Measurements from ENCODE around the gene ZBED1.

Gene ZBED1

DNA sequence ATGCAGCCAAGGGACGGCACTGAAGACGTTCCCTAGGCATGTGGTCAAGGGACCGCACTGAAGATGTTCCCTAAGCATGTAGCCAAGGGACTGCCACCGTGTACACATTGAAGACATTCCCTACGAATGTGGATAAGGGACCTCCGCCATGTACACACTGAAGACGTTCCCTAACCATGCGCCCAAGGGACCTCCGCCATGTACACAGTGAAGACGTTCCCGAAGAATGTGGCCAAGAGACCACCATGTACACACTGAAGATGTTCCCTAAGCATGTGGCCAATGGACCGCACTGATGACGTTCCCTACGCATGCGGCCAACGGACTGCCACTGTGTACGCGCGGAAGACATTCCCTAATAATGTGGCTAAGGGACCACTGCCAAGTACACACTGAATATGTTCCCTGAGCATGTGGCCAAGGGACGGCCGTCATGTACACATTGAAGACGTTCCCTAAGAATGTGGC, 48.4 kb downstream of the ZBED1 start:
- TF ChIP-seq, protein P1, sequence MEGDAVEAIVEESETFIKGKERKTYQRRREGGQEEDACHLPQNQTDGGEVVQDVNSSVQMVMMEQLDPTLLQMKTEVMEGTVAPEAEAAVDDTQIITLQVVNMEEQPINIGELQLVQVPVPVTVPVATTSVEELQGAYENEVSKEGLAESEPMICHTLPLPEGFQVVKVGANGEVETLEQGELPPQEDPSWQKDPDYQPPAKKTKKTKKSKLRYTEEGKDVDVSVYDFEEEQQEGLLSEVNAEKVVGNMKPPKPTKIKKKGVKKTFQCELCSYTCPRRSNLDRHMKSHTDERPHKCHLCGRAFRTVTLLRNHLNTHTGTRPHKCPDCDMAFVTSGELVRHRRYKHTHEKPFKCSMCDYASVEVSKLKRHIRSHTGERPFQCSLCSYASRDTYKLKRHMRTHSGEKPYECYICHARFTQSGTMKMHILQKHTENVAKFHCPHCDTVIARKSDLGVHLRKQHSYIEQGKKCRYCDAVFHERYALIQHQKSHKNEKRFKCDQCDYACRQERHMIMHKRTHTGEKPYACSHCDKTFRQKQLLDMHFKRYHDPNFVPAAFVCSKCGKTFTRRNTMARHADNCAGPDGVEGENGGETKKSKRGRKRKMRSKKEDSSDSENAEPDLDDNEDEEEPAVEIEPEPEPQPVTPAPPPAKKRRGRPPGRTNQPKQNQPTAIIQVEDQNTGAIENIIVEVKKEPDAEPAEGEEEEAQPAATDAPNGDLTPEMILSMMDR (conservative IDR thresholded peaks at IDR 0.05; ENCODE audit: low read depth, low read length): no peak
- DNase-seq (ENCODE audit: low read depth): no peak
- H3K4me3 ChIP-seq (ENCODE audit: low read depth, low read length): no peak overlapping the region

DNA sequence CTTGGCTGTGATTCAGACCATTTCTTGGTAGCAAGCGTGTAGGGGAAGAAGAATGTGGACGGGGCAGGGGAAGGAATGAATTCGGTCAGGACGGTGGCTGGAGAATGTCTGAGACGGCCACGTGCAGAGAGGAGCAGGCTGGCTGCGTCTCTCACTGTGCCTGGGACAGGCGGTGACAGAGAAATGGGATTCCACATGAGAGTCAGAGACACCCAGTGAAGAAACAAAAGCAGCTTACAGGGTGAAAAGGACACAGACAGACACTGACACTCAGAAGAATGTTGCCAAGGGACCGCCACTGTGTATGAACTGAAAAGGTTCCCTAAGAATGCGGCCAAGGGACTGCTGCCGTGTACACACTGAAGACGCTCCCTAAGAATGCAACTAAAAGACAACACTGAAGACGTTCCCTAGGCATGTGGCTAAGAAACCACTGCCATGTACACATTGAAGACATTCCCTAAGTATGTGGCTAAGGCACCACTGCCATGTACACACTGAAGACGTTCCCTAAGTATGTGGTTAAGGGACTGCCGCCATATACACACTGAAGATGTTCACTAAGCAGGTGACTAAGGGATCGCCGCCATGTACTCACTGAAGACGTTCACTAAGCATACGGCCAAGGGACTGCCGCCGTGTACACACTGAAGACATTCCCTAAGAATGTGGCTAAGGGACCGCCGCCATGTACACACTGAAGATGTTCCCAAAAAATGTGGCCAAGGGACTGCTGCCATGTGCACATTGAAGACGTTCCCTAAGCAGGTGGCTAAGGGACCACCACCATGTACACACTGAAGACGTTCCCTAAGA, 49.1 kb downstream of the ZBED1 start:
- TF ChIP-seq, protein P1 (conservative IDR thresholded peaks at IDR 0.05; ENCODE audit: low read depth, low read length): no peak
- H3K4me3 ChIP-seq (ENCODE audit: low read depth, low read length): no peak overlapping the region
- peak; percentile 79 for DNase-seq (ENCODE audit: low read depth)

DNA sequence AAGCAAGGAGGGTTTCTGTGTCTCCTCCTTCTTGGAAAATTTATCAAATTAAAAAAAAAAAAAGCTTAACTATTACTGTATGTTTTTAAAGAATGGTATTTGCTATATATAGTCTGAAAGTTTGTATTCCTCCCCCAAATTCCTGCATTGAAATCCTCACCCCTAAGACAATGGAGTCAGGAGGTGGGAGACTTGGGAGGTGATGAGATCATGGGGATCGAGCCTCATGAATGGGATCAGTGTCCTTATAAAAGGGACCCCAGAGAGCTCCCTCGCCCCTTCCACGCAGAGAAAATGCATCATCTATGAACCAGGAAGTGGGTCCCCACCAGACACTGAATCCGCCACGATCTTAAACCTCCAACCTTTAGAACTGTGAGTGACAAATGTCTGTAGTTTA, 50.1 kb downstream of the ZBED1 start:
- no peak overlapping the region for H3K4me3 ChIP-seq (ENCODE audit: low read depth, low read length)
- no peak for DNase-seq (ENCODE audit: low read depth)
- TF ChIP-seq, protein P1 (conservative IDR thresholded peaks at IDR 0.05; ENCODE audit: low read depth, low read length): no peak

DNA sequence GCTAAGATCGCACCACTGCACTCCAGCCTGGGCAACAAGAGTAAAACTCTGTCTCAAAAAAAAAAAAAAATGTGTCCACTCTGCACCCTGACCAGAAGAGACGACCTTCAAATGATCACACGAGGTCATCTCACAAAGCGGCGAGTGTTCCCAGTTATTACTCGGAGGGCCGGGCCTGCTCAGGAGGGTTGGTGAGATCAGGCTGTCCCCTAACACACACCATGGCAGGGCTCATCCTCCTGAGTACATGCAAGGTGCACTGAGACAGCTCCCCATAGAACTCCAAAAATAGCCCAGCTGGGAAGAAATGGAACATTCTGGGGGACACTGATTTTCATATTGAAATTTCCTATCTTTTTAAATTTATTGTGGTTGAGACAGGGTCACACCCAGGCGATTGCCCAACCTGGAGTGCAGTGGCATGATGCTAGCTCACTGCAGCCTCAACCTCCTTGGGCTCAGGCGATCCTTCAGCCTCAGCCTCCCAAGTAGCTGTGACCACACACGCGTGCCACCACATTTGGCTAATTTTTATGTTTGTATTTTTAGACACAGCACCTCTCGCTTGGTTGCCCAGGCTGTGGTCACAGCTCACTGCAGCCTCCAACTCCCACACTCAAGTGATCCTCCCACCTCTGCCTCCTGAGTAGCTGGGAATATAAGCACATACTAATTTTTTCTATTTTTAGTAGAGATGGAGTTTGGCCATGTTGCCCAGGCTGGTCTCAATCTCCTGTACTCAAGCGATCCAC, 51.5 kb downstream of the ZBED1 start:
- DNase-seq (ENCODE audit: low read depth): no peak
- TF ChIP-seq, protein P1 (conservative IDR thresholded peaks at IDR 0.05; ENCODE audit: low read depth, low read length): no peak
- H3K4me3 ChIP-seq (ENCODE audit: low read depth, low read length): no peak overlapping the region

DNA sequence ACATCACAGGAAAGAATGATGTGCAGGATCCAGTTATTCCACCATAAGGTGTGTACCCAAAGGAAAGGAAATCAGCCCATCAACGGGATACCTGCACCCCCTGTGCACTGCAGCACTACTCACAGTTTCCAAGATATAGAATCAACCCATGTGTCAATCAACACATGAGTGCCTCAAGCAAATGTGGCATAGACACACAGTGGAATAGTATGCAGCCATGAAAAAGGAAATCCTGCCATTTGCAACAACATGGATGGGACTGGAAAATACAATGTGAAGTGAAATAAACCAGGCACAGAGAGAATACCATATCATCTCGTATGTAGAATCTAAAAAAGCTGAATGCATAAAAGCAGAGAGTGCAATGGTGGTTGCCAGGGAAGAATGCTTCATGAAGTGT, 53.3 kb downstream of the ZBED1 start:
- TF ChIP-seq, protein P1 (conservative IDR thresholded peaks at IDR 0.05; ENCODE audit: low read depth, low read length): no peak
- DNase-seq (ENCODE audit: low read depth): no peak
- H3K4me3 ChIP-seq (ENCODE audit: low read depth, low read length): no peak overlapping the region

DNA sequence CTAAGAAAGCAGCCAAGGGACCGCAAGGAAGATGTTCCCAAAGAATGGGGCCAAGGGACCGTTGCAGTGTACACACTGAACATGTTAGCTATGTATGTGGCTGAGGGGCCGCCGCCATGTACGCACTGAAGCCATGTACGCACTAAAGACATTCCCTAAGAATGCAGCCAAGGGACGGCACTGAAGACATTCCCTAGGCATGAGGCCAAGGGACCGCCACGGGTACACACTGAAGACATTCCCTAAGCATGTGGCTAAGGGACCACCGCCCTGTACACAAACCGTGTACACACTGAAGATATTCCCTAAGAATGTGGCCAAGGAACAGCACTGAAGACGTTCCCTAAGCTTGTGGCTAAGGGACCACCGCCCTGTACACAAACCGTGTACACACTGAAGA, 54.0 kb downstream of the ZBED1 start:
- no peak overlapping the region for H3K4me3 ChIP-seq (ENCODE audit: low read depth, low read length)
- DNase-seq (ENCODE audit: low read depth): no peak
- TF ChIP-seq, protein P1 (conservative IDR thresholded peaks at IDR 0.05; ENCODE audit: low read depth, low read length): no peak

Measured in choroid plexus epithelial cell (primary cell).